GM21723 (cell line): ENCODE data around the gene MACO1.
"Not testable (repeated sequence)": the region's sequence is repeated elsewhere in the genome, so short reads cannot be mapped to it uniquely, and the experiment has no call there.

Experiments used
- ATAC-seq: cut with Tn5 transposase; IDR thresholded peaks from one replicate; pipeline ENCODE4 v1.9.1; 2021; ENCODE audit warnings: mild to moderate bottlenecking, moderate library complexity; ENCODE audit not compliant: unreplicated experiment

Gene MACO1

GRCh38 chr1:25420715-25421114 is 10.0 kb upstream of the MACO1 start, which contains the start of gene RHCE:
Gene RHCE (minus strand): TSS chr1:25420825. CDS start chr1:25420786, 39 bp downstream.
- not testable (repeated sequence) for ATAC-seq

- not testable (repeated sequence) for ATAC-seq
Measured at GRCh38 chr1:25423206-25423605, 7.5 kb upstream of the MACO1 start.

GRCh38 chr1:25425098-25426085 is 5.3 kb upstream of the MACO1 start:
- no peak for ATAC-seq

GRCh38 chr1:25427696-25428095 is 3.0 kb upstream of the MACO1 start:
- ATAC-seq = no peak

- no peak for ATAC-seq
Measured at GRCh38 chr1:25428475-25429166, 2.1 kb upstream of the MACO1 start.

- ATAC-seq = peak; percentile 19
Measured at GRCh38 chr1:25430967-25431881, 527 bp downstream of the MACO1 start.

- no peak for ATAC-seq
Measured at GRCh38 chr1:25431955-25432719, 1.4 kb downstream of the MACO1 start.

GRCh38 chr1:25432749-25433388 is 2.2 kb downstream of the MACO1 start:
- ATAC-seq = no peak

- ATAC-seq = no peak
Measured at GRCh38 chr1:25433389-25434186, 2.9 kb downstream of the MACO1 start.

GRCh38 chr1:25435397-25436108 is 4.9 kb downstream of the MACO1 start:
- no peak for ATAC-seq

GRCh38 chr1:25437672-25438071 is 7.0 kb downstream of the MACO1 start:
- ATAC-seq = no peak

GRCh38 chr1:25439287-25439686 is 8.6 kb downstream of the MACO1 start:
- ATAC-seq = no peak

GRCh38 chr1:25442178-25442577 is 11.5 kb downstream of the MACO1 start:
- no peak for ATAC-seq

- no peak for ATAC-seq
Measured at GRCh38 chr1:25443030-25443699, 12.5 kb downstream of the MACO1 start.

- ATAC-seq = not testable (repeated sequence)
Measured at GRCh38 chr1:25444604-25445003, 13.9 kb downstream of the MACO1 start.

GRCh38 chr1:25445993-25446538 is 15.4 kb downstream of the MACO1 start:
- ATAC-seq = no peak

- no peak for ATAC-seq
Measured at GRCh38 chr1:25447547-25447946, 16.9 kb downstream of the MACO1 start.
